GM21528 (cell line): ENCODE data around the gene TMEM132A.
"Not testable (repeated sequence)": the region's sequence is repeated elsewhere in the genome, so short reads cannot be mapped to it uniquely, and the experiment has no call there.

Experiments used
- ATAC-seq: cut with Tn5 transposase; IDR thresholded peaks from one replicate; pipeline ENCODE4 v1.9.1; 2021; ENCODE audit warnings: mild to moderate bottlenecking, moderate library complexity; ENCODE audit not compliant: unreplicated experiment, low FRiP score

TMEM132A gene

DNA sequence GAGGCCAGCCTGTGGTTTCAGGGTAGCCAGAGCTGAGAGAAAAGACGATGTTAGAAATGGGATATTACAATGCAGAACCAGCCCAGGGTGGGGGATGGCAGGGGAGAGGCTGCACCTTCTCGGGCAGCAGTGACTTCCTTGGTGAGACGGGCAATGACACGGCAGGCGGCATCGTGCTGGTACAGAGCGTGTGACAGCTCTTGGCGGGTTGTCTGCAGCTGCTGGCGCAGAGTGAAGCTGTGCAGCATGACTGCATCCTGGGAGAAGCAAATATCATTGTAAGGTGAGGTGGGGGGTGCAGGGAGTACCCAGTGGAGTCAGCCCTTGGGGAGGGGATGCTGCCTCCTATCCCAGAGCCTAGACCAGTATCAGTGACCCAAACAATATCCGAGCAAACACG is 21.6 kb upstream of the TMEM132A start:
- no peak for ATAC-seq

DNA sequence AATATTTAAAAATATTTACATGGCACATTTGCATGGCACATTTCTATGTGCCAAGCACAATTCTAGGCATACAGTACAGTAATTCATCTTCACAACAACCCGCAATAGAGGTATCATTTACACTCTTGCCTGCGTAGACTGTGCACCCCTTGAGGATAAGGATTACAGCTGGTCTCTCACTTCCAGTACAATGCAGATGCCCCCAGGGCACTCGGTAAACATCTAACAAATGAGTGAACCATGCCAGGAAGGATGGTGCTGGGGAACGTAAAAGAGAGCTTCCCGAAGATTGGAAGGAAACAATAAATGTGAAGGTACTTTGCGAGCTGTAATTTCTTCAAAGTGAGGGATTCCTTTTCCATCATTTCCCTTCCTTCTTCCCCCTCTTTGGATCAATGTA is 19.2 kb upstream of the TMEM132A start:
- ATAC-seq: no peak

DNA sequence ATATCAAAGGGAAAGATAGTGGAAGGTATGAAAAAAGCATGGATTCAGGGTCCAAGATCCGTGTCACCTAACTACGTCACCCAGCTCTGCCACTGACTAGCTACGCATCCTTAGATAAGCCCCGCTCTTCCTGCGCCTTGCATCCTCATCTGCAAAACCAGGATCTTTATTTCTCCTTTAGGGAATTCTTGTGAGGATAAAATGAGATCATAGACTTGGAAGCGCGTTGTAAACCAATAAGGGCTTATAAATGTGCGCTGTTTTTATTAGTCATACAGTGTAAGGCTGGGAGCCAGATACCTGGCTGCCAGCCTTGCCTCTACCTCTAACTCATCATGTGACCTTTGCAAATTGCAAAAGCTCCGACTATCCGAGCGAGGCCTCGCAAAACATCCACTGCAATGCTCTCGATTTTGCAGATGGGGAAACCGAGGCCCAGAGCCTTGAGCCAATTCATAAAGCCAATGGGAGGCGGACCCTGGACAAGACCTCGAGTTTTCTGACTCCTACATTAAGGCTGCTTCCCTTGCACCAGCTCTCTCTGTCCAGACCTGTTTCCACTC is 18.6 kb upstream of the TMEM132A start:
- no peak for ATAC-seq

DNA sequence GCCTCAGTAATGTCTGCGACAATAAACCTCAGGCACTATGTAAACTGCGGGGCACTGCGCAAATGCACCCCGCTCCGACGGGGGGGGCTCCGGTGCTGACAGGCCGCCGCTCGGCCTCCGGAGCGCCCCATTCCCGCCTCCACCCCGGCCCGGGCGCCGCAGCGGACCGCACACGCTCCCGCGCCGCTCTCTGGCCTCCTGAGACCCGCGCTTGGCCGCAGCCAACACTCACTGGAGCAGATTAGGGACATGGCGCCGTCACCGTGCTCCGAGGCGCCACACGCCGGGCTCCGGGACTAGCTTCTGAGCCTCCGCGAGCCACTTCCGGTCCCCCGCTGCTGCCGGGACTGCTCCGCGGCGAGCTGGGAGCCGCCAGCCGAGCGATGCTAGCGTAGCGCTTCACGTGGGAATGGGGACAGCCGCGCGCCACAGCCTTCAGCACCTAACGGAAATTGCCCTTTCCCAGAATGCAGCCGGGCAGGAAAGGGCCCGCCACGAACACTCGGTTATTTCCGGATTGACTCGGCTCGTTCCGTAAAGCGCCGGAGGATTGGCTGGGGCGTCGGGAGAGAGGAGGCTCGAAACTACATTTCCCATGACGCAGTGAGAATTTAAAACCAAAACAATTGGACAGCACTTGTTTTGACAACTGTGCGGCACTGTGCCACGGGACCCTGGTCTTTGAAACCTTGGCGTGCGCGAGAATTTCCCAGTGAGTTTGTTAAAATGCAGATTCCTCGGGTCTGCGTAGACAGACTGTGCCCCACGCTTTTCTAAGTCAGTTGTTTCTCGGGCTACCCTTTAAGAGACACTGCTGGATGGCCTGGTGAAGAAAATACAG is 17.9 kb upstream of the TMEM132A start, which contains the start of gene PRPF19:
Gene PRPF19 (minus strand): TSS at position 454 of the 841 bp plus-strand sequence. CDS start 203 bp downstream, at position 251.
- ATAC-seq: peak; percentile 86

DNA sequence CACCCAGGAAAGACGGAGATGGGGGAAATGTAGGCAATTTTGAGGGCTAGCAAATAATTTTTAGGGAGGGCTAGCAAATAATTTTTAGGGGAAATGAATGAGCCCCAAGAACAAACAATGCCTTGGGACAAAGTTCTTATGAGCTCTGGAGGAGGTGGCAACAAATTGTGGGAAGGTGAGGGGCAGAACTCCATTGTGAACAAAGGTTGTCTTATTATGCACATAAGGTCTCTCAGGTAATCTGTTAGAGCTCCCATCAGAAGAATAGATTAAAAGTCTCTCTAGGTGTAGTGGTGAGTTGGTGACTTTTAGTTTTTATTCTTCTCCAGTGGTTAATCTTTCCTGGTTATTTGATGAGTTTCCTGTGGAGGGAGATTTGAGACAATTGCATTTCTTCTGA is 15.5 kb upstream of the TMEM132A start:
- no peak for ATAC-seq

DNA sequence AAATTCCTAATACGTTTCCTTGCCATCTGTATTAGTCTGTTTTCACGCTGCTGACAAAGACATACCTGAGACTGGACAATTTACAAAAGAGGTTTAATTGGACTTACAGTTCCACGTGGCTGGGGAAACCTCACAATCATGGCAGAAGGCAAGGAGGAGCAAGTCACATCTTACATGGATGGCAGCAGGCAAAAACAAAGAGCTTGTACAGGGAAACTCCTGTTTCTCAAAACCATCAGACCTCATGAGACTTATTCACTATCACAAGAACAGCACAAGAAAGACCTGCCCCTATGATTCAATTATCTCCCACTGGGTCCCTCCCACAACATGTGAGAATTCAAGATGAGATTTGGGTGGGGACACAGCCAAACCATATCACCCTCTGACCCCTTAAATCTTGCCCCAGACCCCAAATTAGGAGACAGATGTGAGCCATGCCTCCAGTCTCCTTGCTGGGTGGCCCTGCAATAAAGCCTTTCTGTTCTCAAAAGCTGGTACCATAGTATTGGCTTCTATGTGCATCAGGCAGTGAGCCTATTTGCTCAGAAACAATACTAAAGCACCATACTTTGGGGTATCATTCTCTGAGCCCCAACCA is 14.5 kb upstream of the TMEM132A start:
- ATAC-seq: not testable (repeated sequence)

DNA sequence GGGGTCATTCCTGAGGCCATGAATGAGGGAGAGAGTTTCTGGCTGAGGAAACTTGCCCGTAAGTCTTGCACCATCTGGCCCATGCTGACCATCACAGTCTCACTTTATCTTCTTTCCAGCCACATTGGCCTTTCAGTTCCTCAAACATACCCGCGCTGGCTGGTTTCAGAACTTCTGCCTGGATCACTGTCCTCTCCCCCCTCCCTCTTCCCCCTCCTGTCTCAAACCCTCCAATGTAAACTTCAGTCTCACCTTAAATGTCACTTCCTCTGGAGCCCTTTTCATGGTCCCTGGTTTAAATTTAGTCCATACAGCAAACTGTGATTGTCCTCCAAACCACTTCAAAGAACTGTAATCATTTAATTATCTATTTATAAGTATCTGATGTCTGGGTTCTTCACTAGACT is 14.0 kb upstream of the TMEM132A start:
- ATAC-seq: no peak

DNA sequence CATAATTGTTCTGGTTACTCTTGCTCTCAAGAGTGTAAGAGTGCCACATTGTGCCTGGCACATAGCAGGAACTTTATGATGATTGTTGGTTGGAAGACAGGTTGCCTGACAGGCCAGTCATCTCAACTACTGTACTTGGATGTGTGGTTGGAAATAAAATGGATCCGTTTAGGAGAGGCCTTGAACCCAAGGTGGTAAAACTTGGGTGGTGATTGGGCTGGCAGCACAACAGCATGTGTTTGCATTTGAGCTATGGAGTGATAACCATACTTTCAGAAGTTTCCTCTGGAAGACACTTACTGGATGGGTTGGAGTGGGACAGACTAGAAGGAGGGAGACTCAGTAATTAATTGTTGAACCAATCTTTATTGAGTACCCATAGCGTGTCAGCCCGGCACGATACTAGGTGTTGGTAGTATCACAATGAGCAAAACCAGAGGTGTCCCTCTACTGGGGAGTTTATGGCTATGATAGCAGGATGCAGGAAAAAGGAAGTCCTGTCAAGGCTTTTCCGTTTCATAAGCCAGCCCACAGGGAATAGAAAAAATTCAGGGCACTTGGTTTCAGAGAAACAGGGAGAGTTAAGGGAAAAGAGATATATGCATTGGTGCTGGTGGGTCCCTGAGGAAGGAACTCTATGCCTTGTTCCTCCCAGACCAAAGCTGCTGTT is 13.4 kb upstream of the TMEM132A start:
- ATAC-seq: no peak

DNA sequence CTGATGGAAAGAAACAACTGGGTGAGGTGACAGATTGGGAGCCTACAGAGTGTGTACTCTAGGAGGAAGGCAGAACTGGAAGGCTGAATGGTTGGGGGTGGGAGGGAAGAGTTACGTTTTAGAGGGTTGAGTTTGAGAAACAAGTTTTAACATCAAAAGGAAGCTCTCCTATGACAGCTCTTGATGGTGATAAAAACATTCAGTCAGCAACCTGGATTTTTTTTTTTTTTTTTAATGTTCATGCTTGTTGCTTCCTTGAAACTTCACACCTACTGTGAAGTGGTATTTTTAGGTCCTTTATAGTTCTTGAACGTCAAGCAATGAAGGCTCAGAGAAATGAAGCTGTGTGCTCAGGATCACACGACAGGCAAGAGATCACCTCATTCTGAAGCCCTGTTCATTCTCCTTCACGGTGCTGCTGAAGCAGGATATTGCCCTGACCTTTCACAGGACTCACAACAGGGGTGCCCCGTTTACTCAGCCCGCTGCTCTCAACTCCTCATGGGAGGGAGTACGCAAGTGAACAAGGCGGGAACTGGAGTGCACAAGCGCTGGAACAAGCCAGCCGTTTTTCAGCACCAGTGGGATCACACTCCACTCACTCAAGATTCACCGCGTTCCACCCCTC is 11.9 kb upstream of the TMEM132A start:
- no peak for ATAC-seq

DNA sequence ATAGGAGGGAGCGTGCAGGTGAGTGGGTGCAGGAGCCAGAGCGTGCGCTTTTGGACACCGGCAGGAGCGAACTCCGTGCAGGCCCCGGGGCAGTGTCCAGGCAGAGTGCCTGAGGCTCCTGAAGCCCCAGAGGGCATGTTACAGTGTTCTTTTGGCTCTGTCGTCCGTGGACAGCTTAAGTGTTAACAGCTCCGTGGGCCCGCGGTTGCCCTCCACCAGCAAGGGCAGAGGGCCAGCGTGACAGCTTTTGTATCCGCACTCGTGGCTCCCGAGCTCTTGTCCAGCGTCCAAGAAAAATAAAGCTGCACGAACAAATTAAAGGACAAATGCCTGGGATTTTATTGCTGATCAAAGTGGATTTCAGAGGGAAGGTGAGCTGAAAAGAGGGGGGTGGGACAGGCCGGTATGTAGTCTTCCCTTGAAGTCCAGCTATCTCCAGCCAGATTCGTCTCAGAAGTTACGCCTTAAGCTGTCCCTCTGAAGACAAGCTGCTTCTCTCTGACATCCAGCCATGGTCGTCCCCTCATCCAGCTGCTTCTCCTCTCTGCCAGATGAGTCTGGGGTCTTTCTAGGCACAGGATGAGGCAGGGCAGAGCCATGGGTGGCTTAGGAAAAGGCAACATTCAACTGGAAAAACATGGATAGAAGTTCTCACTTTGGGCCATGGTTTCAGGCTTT is 11.3 kb upstream of the TMEM132A start:
- ATAC-seq: no peak

DNA sequence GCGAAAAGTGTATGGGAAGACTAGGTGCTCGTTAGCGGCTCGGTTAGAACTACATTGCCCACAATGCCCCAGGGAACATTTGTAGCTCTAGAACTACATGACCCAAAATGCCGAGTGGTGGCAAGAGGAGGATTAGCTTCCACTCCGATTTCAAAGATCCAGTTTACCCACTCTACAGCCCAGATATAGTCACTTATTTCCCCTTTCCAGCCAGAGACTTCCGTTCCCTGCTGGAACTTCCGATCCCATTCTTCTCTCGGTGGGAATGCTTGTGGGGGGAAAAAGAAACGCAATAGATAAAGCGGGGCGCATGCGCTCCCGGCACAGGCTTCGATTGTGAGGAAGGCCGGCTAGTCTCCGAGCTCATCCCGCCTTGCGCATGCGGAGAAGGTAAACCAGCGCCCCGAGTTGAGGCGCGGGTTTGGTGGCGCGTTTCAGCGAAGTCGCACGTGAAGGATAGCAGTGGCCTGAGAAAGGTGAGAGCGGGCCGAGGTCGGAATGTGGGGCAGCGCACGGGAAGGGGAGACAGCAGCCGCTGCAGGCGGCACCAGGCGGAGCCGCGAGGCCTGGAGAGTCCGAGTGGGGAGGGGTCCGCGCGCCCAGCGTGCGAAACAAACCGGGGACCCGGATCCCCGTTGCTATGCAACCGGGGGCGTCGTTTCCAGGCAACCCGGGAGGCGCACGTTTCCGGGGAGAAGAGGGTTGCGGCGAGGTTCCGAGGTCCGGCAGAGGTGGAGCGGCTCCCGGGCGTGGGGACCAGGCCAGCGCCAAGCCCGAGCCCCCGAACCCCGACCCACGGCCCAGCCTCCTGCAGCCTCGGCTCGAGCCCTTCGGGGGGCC is 10.2 kb upstream of the TMEM132A start, which contains the start of gene TMEM109:
Gene TMEM109 (plus strand): TSS at position 366 of the 840 bp plus-strand sequence. CDS start 5,536 bp downstream, outside the sequence.
- peak; percentile 44 for ATAC-seq

DNA sequence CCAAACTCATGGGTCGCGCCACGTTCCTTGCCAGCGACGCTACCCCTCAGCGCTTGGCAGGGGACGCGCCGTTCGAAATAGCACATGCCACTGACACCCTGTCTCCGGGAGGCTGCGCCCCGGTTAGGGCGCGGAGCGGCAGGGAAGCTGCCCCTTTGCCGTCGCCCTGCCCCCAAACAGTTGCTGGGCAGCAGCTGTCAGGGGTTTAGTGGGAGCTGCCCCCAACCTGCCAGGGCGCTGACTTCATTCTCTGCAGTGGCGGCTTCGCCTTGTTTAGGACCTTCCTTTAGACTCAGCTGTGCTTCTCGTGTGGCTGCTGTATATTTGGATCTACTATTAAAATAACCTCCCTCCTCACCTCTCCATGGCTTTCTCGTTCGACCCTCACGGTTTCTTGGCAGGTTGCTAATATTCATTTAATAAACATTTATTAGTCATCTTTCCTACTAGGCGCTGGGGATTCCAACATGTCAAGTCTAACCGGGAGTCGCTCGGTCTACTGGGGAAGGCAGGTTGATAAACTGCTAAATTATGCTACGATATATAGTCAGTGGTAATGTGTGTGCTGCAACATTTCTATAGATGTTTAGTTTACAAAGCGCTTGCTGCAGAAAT is 9.5 kb upstream of the TMEM132A start:
- ATAC-seq: peak; percentile 5

DNA sequence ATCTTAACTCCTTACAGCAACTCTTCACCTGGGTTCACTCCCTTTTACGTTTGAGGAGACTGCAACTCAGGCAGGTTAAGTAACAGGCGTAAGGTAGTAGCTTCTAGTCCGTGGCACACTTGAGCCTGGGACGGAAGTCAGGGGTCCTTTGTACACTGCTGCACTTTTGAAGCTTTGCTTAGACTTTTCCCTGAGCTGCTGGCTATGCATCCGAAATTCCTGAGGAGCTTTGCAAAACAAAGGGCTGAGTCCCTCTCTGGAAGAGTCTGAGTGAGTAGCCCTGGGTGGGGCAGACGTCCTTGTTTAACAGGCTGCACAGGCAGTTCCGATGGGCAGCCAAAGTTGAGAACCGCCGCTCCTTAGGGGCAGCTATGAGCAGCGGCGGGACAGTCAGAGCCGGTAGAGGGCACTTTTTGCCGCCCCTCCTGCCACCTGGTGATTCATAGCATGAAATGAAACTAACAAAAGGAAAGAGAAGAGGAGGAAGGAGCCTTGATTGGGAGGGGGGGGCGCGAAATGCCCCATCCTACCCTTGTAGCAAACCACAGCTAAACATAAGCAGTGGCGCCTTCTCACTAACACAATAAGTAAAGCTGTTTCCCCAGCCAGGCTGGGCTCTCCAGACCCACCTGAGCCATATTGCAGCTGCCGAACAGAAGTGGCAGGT is 8.9 kb upstream of the TMEM132A start:
- ATAC-seq: peak; percentile 46

DNA sequence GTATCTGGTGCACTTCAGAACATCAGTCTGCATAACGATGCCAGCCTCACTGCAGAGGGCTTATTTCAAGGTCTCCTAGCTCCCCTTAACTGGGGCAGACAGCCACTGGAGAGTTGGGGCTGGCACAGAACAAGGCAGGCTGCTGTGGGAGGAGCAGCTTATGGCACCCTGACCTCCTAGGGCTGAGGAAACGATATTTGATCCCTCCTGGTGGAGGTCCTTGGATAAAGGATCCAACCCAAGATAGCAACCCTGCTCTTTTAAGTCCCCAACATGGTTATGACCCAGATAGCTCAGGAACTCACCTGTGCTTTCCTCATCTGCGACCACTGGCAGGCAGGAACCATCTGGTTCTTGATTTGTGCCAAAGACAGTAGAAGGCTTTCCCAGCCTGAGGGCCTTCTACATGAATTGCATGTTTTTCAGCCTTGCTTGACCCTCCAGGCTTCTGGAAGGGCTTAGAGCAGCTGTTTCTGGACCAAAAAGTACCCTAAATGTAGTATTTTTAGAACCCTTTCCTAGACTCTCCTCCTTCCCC is 7.5 kb upstream of the TMEM132A start:
- ATAC-seq: no peak

DNA sequence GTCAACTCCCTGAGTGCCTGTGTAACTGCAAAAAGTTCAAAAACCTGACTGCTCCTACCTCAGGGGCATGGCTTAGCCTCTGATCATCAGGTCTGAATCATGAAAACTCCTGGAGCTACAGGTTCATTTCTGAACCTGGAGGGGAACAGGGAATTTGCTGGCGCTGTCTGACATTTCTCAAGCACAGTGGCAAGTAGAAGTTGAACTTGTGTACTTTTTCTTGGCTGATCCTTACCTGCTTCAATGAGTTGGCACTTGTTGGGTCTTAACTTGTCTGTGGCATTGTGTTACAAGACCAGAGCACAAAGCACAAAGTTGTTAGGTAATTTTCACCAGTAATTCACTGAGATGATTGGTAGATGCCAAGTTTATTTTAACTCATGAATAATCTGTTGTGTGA is 7.0 kb upstream of the TMEM132A start:
- no peak for ATAC-seq

DNA sequence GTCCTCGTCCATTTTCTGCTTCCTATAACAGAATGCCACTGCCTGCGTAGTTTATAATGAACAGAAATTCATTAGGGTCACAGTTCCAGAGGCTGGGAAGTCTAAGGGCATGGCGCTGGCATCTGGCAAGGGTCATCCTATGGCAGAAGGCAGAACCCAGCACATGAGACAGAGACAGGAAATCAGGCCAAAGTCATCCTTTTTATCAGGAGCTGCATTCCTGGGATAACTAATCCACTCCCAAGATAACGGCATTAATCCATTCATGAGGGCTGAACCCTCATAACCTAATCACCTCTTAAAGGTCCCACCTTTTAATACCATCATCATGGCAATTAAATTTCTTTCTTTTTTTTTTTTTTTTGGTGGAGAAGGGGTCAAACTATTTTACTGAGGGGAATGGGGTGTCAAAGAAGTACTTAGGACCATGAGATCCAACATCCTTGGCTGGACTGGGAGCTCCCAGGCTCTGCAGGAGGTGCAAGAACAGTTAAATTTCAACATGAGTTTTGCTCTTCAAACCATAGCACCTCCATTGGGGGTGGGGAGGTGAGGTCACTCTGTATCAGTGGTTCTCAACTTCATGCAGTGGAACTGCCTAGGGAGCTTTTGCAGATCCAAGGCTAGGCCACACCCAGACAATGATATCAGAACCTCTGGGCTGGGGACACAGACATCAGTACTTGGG is 5.9 kb upstream of the TMEM132A start:
- ATAC-seq: no peak

DNA sequence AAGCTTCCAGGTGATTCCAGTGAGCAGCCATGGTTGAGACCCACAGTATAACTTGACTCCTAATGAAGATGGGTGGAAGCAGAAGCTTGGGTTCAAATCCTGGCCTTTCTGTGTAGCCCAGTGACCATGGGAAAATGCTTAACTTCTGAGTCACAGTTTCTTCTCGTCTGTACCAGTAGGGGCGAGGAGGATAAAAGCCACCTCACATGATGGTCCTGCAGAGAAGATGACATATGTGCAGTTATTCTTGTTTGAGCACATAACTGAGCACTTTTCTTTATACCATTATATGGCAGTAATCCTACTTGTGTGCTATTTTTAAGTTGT is 5.4 kb upstream of the TMEM132A start:
- ATAC-seq: no peak
